H4 (cell line): ENCODE data around the gene THAP10. TPM values are rescaled to one million over a fixed set of nuclear protein-coding genes. Genes with fewer than 3 reads are reported as not detected.
"Not testable (repeated sequence)": the region's sequence is repeated elsewhere in the genome, so short reads cannot be mapped to it uniquely, and the experiment has no call there.

Experiments used
- DNase-seq: peaks from one replicate; pipeline ENCODE4 v3.0.0-alpha.2; 2015; ENCODE audit warnings: low spot score
- total RNA-seq: library from RNA; depleted of rRNA; stranded (reverse); fragments of >200 nt; shearing (Covaris generic); gene quantifications from 2 replicates; pipeline ENCODE4 v1.2.3, GENCODE V29; 2014

The THAP10 gene
- total RNA-seq, 1 experiment from 2014 or later = 9.4 TPM

GRCh38 chr15:70876683-70877082, 15.6 kb downstream of the THAP10 start:
- DNase-seq = no peak

DNA sequence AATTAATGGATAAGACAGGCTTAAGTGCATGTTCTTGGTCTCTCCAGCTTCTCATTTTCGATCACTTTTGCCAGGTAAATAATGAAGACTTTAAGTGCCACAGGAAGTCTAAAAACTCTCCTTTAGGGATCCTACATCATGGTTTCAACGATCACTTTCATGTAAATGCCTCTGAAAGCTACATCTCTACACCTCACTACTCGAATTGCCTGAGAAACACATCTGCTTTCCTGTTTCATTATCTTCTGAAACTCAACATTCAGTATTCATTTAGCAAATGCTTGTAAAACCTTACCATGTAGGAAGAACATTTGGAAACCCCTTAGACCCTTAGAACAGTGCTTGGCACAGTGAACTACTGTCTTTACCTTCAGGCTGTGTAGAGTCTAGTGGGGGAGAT, 16.2 kb downstream of the THAP10 start:
- no peak for DNase-seq

GRCh38 chr15:70875001-70875782, 17.0 kb downstream of the THAP10 start:
- DNase-seq = no peak

- DNase-seq = no peak
Observed at GRCh38 chr15:70873232-70874054, 18.8 kb downstream of the THAP10 start.

DNA sequence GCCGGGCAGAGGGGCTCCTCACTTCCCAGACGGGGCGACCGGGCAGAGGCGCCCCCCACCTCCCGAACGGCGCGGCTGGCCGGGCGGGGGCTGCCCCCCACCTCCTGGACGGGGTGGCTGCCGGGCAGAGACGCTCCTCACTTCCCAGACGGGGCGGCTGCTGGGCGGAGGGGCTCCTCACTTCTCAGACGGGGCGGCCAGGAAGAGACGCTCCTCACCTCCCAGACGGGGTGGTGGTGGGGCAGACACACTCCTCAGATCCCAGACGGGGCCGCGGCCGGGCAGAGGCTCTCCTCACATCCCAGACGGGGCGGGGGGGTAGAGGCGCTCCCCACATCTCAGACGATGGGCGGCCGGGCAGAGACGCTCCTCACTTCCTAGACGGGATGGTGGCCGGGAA, 20.7 kb downstream of the THAP10 start:
- not testable (repeated sequence) for DNase-seq

- DNase-seq = peak; percentile 42
Observed at GRCh38 chr15:70870051-70870450, 22.2 kb downstream of the THAP10 start.

- DNase-seq = no peak
Observed at GRCh38 chr15:70869346-70869745, 22.9 kb downstream of the THAP10 start.

- no peak for DNase-seq
Observed at GRCh38 chr15:70867911-70868467, 24.2 kb downstream of the THAP10 start.

GRCh38 chr15:70866982-70867641, 25.1 kb downstream of the THAP10 start:
- DNase-seq = no peak

DNA sequence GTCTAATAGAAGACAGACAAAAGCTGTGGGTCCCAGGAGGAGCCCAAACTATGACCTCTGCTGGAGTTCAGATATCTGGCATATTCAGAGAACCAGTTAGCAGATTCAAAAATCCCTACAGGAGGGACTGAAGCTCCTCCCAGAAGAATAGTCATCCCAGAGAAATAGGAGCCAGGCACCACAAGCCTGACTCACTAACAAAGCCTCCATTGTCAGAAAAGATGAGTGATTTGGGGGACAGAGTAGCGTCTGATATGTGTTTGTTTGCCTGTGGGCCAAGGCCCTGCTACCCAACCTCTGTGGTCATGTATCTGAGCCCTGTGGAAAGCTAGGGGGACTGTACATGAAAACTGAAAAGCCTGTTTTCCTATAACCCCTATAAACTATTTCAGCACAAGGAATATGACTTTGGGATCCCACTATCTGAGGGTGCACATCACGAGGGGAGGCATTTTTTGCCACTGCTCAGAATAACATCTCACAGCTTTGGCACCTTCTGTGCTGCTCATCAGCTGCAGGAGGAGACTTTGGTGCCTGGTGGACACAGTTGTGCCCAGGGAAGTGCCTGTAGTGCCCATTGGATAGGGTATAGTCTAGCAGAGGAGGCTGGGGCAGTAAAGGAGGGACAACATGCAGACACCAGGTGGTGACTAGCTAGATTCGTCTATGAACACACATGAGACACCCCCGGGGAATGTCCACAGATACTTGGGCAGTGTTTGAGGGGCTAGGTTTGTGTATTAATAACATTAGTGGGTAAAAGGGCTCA, 28.6 kb downstream of the THAP10 start:
- peak; percentile 66 for DNase-seq

- DNase-seq = no peak
Observed at GRCh38 chr15:70859998-70860397, 32.2 kb downstream of the THAP10 start.

DNA sequence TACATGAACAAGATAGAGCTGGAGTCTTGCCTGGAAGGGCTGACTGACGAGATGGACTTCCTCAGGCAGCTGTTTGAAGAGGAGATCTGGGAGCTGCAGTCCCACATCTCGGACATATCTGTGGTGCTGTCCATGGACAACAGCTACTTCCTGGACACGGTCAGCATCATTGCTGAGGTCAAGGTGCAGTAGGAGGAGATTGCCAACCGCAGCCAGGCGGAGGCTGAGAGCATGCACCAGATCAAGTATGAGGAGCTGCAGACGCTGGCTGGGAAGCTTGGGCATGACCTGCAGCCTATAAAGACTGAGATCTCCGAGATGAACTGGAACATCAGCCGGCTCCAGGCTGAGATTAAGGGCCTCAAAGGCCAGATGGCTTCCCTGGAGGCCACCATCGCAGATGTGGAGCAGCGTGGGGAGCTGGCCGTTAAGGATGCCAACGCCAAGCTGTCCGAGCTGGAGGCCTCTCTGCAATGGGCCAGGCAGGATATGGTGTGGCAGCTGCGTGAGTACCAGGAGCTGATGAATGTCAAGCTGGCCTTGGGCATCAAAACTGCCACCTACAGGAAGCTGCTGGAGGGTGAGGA, 32.8 kb downstream of the THAP10 start:
- no peak for DNase-seq

- not testable (repeated sequence) for DNase-seq
Observed at GRCh38 chr15:70858614-70859321, 33.5 kb downstream of the THAP10 start.

- DNase-seq = no peak
Observed at GRCh38 chr15:70857562-70858285, 34.5 kb downstream of the THAP10 start.

- DNase-seq = peak; percentile 94
Observed at GRCh38 chr15:70856884-70857561, 35.2 kb downstream of the THAP10 start.

GRCh38 chr15:70856177-70856883, 35.9 kb downstream of the THAP10 start:
- DNase-seq = no peak

- DNase-seq = no peak
Observed at GRCh38 chr15:70855764-70856163, 36.5 kb downstream of the THAP10 start.

GRCh38 chr15:70854666-70854976, 37.6 kb downstream of the THAP10 start:
- DNase-seq = no peak
